Memory B cell (primary cell): Measurements from ENCODE around the gene MAIP1.

ENCODE experiments used
- ATAC-seq: fragments of 150-1000 bp; cut with Tn5 transposase; 2 replicates; pipeline ENCODE4 v1.10.0; 2021; ENCODE audit warnings: low read depth, mild to moderate bottlenecking, moderate library complexity
- DNase-seq, 2 donors: peaks; one replicate each; pipeline ENCODE4 v3.0.0; 2022; ENCODE audit warnings: low spot score in 2 of 2
- H3K27ac Mint-ChIP-seq: one replicate; pipeline ENCODE4 v1.8.0; 2022; ENCODE audit warnings: mild to moderate bottlenecking, moderate library complexity, mixed read lengths
- H3K27me3 Mint-ChIP-seq: one replicate; pipeline ENCODE4 v1.8.0; 2022; ENCODE audit warnings: mixed read lengths
- H3K36me3 Mint-ChIP-seq: one replicate; pipeline ENCODE4 v1.8.0; 2022; ENCODE audit warnings: mild to moderate bottlenecking, mixed read lengths
- H3K4me1 Mint-ChIP-seq: one replicate; pipeline ENCODE4 v1.8.0; 2022; ENCODE audit warnings: mixed read lengths
- H3K4me3 Mint-ChIP-seq: one replicate; pipeline ENCODE4 v1.8.0; 2022; ENCODE audit warnings: mild to moderate bottlenecking, moderate library complexity, mixed read lengths
- H3K9me3 Mint-ChIP-seq: one replicate; pipeline ENCODE4 v1.8.0; 2022; ENCODE audit warnings: mixed read lengths

MAIP1 gene

DNA sequence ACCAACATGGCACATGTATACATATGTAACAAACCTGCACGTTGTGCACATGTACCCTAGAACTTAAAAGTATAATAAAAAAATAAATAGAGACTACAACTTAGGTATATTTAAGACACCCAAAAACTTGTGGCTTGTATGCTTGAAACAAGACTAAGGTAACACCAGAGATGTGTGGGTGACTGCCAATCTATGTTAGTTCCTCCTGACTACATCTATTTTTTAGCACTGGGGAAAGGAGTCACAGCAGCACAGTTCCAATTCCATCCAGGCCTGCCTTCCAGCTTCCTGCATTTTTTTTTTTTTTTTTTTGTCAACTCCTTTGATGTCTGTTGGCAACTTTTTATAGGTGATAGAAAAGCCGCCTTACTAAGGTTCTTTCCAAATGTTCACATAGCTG lies 26.1 kb upstream of the MAIP1 start:
- Mint-ChIP-seq H3K4me1 (peaks cover 2% of the 10 kb centered on the region), H3K27me3 (no peaks in the 10 kb centered on the region), H3K4me3 (no peak overlapping the region), H3K27ac (peak overlapping the region; percentile 48), H3K36me3 (peaks cover 16% of the 10 kb centered on the region), H3K9me3 (no peaks in the 10 kb centered on the region)
- DNase-seq (no peak), ATAC-seq (no peak)

- Mint-ChIP-seq H3K4me3 (no peak overlapping the region), H3K9me3 (no peaks in the 10 kb centered on the region), H3K27me3 (no peaks in the 10 kb centered on the region), H3K27ac (no peak overlapping the region), H3K36me3 (peaks cover 10% of the 10 kb centered on the region), H3K4me1 (no peaks in the 10 kb centered on the region)
- DNase-seq: no peak
- no peak for ATAC-seq
These were observed 23.0 kb upstream of the MAIP1 start for GRCh38 chr2:199932312-199932855.

DNA sequence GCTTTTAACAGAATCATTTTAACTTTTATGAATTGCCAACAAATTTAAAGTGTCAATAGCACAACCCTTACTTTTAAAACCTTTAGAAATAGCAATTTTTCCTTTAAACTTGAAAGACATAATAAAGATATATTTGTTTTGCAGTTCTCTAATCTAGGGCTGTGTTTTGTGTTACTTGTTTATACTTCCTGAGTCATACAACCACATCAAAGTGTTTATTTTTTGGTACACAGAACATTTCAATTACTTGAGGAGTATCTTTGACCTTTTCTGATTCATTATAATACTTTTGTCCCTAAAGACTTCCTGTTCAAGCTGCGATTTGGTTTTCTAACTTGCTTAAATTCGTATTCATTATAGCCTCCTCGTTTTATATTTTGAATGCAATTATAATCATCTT lies 21.9 kb upstream of the MAIP1 start:
- no peak for ATAC-seq
- H3K4me3 Mint-ChIP-seq: no peak overlapping the region
- DNase-seq: no peak
- no peaks in the 10 kb centered on the region for H3K9me3 Mint-ChIP-seq
- no peaks in the 10 kb centered on the region for H3K4me1 Mint-ChIP-seq
- H3K36me3 Mint-ChIP-seq: peaks cover 12% of the 10 kb centered on the region
- H3K27ac Mint-ChIP-seq: no peak overlapping the region
- H3K27me3 Mint-ChIP-seq: no peaks in the 10 kb centered on the region

DNA sequence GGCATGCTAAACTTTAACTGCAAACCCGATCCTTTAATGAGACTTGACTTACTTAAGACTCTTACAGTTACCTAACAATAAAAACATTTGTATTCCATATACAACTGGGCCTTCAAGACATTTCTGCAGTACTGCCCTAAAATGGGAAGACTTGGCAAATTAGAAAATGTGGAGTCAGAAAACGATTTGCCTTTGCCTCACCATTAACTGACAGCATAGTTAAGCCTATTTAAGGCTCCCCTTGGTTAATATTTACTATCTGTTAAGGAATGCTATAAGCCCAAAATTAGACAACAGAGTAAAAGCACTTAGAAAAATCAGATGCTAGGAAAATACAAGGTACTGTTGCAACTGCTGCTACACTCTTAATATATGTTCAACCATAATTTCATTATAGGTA lies 18.8 kb upstream of the MAIP1 start:
- no peak for ATAC-seq
- H3K9me3 Mint-ChIP-seq: no peaks in the 10 kb centered on the region
- H3K4me3 Mint-ChIP-seq: no peak overlapping the region
- peaks cover 13% of the 10 kb centered on the region for H3K36me3 Mint-ChIP-seq
- no peaks in the 10 kb centered on the region for H3K27me3 Mint-ChIP-seq
- no peaks in the 10 kb centered on the region for H3K4me1 Mint-ChIP-seq
- no peak for DNase-seq
- H3K27ac Mint-ChIP-seq: no peak overlapping the region

- no peaks in the 10 kb centered on the region for H3K9me3 Mint-ChIP-seq
- H3K4me3 Mint-ChIP-seq: no peak overlapping the region
- H3K27ac Mint-ChIP-seq: no peak overlapping the region
- DNase-seq: no peak
- H3K36me3 Mint-ChIP-seq: peaks cover 14% of the 10 kb centered on the region
- no peaks in the 10 kb centered on the region for H3K27me3 Mint-ChIP-seq
- ATAC-seq: peak; percentile 29
- peaks cover 2% of the 10 kb centered on the region for H3K4me1 Mint-ChIP-seq
These were observed 15.0 kb upstream of the MAIP1 start for GRCh38 chr2:199940373-199940772.

GRCh38 chr2:199943373-199943772 lies 12.0 kb upstream of the MAIP1 start:
- DNase-seq (no peak), ATAC-seq (no peak)
- H3K9me3 Mint-ChIP-seq: no peaks in the 10 kb centered on the region
- H3K27me3 Mint-ChIP-seq: no peaks in the 10 kb centered on the region
- H3K27ac Mint-ChIP-seq: no peak overlapping the region
- H3K4me3 Mint-ChIP-seq: no peak overlapping the region
- peaks cover 14% of the 10 kb centered on the region for H3K36me3 Mint-ChIP-seq
- H3K4me1 Mint-ChIP-seq: peaks cover 2% of the 10 kb centered on the region

DNA sequence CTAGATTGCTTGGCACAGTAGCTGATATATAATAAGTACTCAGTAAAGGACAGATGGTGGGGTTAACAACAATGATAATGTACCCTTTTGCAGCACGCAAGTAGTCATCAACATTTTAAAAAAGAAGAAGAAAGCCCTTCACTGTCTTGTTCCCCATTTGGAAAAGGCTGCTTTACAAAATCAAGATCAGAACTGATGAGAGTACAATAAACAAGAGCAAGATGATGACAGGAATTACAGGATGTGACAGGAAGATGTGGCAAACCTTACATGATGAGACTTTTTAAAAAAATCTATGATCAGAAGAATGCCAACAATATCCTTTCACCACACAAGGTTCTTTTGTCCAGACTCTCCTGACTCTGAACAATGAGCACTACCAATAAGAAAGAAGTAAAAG lies 9.2 kb upstream of the MAIP1 start:
- no peak for ATAC-seq
- Mint-ChIP-seq H3K4me1 (peaks cover 4% of the 10 kb centered on the region), H3K27ac (no peak overlapping the region), H3K27me3 (no peaks in the 10 kb centered on the region), H3K4me3 (no peak overlapping the region), H3K9me3 (no peaks in the 10 kb centered on the region), H3K36me3 (peaks cover 8% of the 10 kb centered on the region)
- DNase-seq: no peak

- DNase-seq (no peak), ATAC-seq (no peak)
- Mint-ChIP-seq H3K9me3 (no peaks in the 10 kb centered on the region), H3K27ac (no peak overlapping the region), H3K27me3 (no peaks in the 10 kb centered on the region), H3K4me3 (no peak overlapping the region), H3K4me1 (peaks cover 4% of the 10 kb centered on the region), H3K36me3 (peaks cover 8% of the 10 kb centered on the region)
These were observed 8.5 kb upstream of the MAIP1 start for GRCh38 chr2:199946836-199947235.

GRCh38 chr2:199950396-199950795 lies 5.0 kb upstream of the MAIP1 start:
- DNase-seq (no peak), ATAC-seq (no peak)
- no peaks in the 10 kb centered on the region for H3K9me3 Mint-ChIP-seq
- H3K4me1 Mint-ChIP-seq: peaks cover 2% of the 10 kb centered on the region
- no peak overlapping the region for H3K27ac Mint-ChIP-seq
- H3K36me3 Mint-ChIP-seq: peaks cover 3% of the 10 kb centered on the region
- no peak overlapping the region for H3K4me3 Mint-ChIP-seq
- no peaks in the 10 kb centered on the region for H3K27me3 Mint-ChIP-seq

DNA sequence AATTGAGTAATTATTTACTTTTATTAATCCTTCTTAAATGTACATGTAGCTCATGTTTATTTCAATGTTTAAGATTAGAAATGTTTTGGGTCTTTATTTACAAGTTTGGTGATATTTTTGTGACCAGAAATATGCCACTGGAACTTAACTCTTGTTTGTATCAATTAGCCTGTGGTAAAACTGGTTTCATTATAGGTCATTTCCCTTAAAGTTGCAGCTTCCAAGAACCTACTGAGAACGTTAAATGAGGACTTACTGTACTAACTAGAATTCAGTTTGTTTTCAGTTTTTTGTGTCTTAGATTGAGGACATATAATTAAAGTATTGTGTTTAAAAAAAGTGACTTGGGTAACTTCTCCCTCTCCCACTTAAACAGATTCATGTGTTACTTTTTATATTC lies 4.4 kb upstream of the MAIP1 start:
- peaks cover 2% of the 10 kb centered on the region for H3K4me1 Mint-ChIP-seq

DNA sequence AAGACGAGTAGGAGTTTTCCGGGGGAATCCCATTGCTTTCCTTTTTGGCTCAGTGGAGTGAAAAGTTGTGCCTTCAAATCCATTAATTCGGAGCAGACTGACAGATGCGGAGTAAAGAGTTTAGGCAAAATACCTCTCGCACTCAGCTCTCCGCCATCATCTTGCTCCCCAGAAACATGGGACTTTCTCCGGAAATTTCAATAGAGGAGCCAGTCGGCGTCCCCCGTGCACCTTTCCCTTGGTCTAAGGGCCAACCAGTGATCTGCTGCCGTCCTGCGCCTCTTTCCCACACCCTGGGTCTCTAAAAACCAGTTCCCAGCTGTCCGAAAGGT lies 409 bp upstream of the MAIP1 start:
- peak overlapping the region; percentile 89 for H3K4me3 Mint-ChIP-seq
- H3K4me1 Mint-ChIP-seq: peaks cover 17% of the 10 kb centered on the region
- no peak for ATAC-seq
- no peaks in the 10 kb centered on the region for H3K9me3 Mint-ChIP-seq
- DNase-seq: no peak
- H3K27me3 Mint-ChIP-seq: no peaks in the 10 kb centered on the region
- peak overlapping the region; percentile 91 for H3K27ac Mint-ChIP-seq
- H3K36me3 Mint-ChIP-seq: peaks cover 3% of the 10 kb centered on the region

More for the DNA sequence above, 4.4 kb upstream of the MAIP1 start:
- Mint-ChIP-seq H3K9me3 (no peaks in the 10 kb centered on the region), H3K4me3 (no peak overlapping the region), H3K27ac (no peak overlapping the region), H3K36me3 (peaks cover 3% of the 10 kb centered on the region), H3K27me3 (no peaks in the 10 kb centered on the region)
- ATAC-seq (no peak), DNase-seq (no peak)

DNA sequence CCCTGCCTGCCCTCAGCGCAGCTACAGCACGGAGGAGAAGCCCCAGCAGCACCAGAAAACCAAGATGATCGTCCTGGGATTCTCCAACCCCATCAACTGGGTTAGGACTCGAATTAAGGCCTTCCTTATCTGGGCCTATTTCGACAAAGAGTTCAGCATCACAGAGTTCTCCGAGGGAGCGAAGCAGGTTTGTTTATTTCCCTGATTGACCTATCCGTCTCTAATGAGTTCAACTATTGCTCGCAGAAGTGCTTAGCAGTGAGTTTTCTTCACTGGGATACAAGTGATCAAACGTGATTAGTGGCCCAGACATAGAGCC lies 639 bp downstream of the MAIP1 start:
- Mint-ChIP-seq H3K27ac (peak overlapping the region; percentile 91), H3K4me1 (peaks cover 15% of the 10 kb centered on the region), H3K36me3 (peaks cover 5% of the 10 kb centered on the region), H3K4me3 (peak overlapping the region; percentile 89), H3K9me3 (no peaks in the 10 kb centered on the region), H3K27me3 (no peaks in the 10 kb centered on the region)
- no peak for DNase-seq
- ATAC-seq: no peak

GRCh38 chr2:199958014-199958413 lies 2.6 kb downstream of the MAIP1 start:
- Mint-ChIP-seq H3K27ac (peak overlapping the region; percentile 53), H3K4me3 (no peak overlapping the region), H3K27me3 (no peaks in the 10 kb centered on the region), H3K9me3 (no peaks in the 10 kb centered on the region), H3K4me1 (peaks cover 15% of the 10 kb centered on the region), H3K36me3 (peaks cover 13% of the 10 kb centered on the region)
- ATAC-seq: no peak
- no peak for DNase-seq

DNA sequence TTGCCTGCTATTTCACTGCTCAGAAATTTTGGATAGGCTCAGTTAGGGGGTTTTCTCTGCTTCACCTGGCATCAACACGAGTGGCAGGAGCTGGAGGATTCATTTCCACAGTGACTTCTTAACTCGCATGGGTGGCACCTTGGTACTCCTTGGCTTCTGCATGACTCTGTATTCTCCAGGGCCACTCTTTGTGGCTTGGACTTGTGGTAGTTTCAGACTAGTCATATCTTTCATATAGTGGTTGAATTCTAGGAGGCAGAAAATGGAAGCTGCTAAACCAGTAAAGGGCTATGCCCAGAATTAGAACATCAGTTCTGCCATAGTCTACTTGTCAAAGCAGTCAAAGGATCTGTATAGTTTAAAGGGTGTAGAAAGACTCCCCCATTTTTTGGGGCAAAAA lies 6.8 kb downstream of the MAIP1 start:
- Mint-ChIP-seq H3K36me3 (peaks cover 25% of the 10 kb centered on the region), H3K4me1 (peaks cover 10% of the 10 kb centered on the region), H3K27ac (peak overlapping the region; percentile 18), H3K27me3 (no peaks in the 10 kb centered on the region), H3K4me3 (no peak overlapping the region), H3K9me3 (no peaks in the 10 kb centered on the region)
- DNase-seq (no peak), ATAC-seq (no peak)

DNA sequence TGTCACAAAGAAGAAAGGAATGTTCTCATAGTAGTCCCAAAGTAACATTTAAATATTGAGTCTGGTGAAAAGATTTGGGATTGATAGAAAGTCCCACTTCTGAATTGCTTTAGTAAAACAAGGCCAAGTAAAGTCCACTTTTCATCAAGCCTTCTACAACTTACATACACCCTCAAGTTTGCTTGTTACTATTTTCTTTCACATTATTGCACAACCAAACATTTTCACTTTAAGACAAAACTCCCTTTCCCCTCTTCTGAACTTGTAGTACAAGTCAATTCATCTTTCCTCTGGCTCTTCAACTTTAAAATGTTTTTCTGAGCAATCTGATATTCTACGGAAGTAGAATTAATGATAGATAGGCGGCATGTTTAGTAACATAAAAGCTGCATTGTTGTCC lies 11.0 kb downstream of the MAIP1 start:
- DNase-seq (no peak), ATAC-seq (no peak)
- peaks cover 23% of the 10 kb centered on the region for H3K36me3 Mint-ChIP-seq
- H3K9me3 Mint-ChIP-seq: no peaks in the 10 kb centered on the region
- H3K4me3 Mint-ChIP-seq: no peak overlapping the region
- no peak overlapping the region for H3K27ac Mint-ChIP-seq
- no peaks in the 10 kb centered on the region for H3K4me1 Mint-ChIP-seq
- H3K27me3 Mint-ChIP-seq: no peaks in the 10 kb centered on the region

DNA sequence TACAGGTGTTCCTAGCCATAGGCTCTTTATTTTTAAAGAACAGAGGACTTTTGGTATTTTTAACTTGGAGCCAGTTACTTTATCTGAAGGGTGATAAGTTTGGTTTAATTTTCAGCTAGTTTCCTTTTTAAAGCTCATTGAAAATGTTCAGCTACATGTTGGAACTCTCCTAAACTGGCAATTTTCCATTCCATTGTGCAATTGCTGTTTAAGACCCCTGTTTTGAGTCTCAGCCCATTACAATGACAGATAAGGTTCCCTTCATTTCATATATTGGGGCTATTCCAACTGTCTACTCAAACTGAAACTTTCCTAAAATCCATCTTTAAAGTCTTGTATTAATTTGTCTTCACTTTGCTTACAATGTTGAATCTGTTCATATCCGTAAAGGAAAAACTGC lies 11.6 kb downstream of the MAIP1 start:
- Mint-ChIP-seq H3K27ac (no peak overlapping the region), H3K9me3 (no peaks in the 10 kb centered on the region), H3K27me3 (no peaks in the 10 kb centered on the region), H3K36me3 (peaks cover 20% of the 10 kb centered on the region), H3K4me3 (no peak overlapping the region), H3K4me1 (no peaks in the 10 kb centered on the region)
- ATAC-seq (no peak), DNase-seq (no peak)
